Measurements from ENCODE around the gene LRRC14B.
"Not testable (repeated sequence)": the region's sequence is repeated elsewhere in the genome, so short reads cannot be mapped to it uniquely, and the experiment has no call there.

- TF ChIP-seq, protein P1, sequence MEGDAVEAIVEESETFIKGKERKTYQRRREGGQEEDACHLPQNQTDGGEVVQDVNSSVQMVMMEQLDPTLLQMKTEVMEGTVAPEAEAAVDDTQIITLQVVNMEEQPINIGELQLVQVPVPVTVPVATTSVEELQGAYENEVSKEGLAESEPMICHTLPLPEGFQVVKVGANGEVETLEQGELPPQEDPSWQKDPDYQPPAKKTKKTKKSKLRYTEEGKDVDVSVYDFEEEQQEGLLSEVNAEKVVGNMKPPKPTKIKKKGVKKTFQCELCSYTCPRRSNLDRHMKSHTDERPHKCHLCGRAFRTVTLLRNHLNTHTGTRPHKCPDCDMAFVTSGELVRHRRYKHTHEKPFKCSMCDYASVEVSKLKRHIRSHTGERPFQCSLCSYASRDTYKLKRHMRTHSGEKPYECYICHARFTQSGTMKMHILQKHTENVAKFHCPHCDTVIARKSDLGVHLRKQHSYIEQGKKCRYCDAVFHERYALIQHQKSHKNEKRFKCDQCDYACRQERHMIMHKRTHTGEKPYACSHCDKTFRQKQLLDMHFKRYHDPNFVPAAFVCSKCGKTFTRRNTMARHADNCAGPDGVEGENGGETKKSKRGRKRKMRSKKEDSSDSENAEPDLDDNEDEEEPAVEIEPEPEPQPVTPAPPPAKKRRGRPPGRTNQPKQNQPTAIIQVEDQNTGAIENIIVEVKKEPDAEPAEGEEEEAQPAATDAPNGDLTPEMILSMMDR (IDR thresholded peaks at IDR 0.05; ENCODE audit: low read depth, low read length, poor library complexity, severe bottlenecking), result not testable (repeated sequence)
- not testable (repeated sequence) for TF ChIP-seq EZH2phosphoT487 (IDR thresholded peaks at IDR 0.05; ENCODE audit: borderline replicate concordance, low read length)
Observed at GRCh38 chr5:197031-197430, 5.7 kb downstream of the LRRC14B start.

Data from DOHH2 (cell line).